HG03039 (cell line): Measurements from ENCODE around the gene PLXNA4.
"Not testable (repeated sequence)": the region's sequence is repeated elsewhere in the genome, so short reads cannot be mapped to it uniquely, and the experiment has no call there.

Experiments used
- ATAC-seq: cut with Tn5 transposase; IDR thresholded peaks from one replicate; pipeline ENCODE4 v1.9.1; 2021; ENCODE audit warnings: mild to moderate bottlenecking, moderate library complexity; ENCODE audit not compliant: unreplicated experiment

PLXNA4 gene, protein sequence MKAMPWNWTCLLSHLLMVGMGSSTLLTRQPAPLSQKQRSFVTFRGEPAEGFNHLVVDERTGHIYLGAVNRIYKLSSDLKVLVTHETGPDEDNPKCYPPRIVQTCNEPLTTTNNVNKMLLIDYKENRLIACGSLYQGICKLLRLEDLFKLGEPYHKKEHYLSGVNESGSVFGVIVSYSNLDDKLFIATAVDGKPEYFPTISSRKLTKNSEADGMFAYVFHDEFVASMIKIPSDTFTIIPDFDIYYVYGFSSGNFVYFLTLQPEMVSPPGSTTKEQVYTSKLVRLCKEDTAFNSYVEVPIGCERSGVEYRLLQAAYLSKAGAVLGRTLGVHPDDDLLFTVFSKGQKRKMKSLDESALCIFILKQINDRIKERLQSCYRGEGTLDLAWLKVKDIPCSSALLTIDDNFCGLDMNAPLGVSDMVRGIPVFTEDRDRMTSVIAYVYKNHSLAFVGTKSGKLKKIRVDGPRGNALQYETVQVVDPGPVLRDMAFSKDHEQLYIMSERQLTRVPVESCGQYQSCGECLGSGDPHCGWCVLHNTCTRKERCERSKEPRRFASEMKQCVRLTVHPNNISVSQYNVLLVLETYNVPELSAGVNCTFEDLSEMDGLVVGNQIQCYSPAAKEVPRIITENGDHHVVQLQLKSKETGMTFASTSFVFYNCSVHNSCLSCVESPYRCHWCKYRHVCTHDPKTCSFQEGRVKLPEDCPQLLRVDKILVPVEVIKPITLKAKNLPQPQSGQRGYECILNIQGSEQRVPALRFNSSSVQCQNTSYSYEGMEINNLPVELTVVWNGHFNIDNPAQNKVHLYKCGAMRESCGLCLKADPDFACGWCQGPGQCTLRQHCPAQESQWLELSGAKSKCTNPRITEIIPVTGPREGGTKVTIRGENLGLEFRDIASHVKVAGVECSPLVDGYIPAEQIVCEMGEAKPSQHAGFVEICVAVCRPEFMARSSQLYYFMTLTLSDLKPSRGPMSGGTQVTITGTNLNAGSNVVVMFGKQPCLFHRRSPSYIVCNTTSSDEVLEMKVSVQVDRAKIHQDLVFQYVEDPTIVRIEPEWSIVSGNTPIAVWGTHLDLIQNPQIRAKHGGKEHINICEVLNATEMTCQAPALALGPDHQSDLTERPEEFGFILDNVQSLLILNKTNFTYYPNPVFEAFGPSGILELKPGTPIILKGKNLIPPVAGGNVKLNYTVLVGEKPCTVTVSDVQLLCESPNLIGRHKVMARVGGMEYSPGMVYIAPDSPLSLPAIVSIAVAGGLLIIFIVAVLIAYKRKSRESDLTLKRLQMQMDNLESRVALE (N-terminal part only)

GRCh38 chr7:132575982-132576720 is at the start of gene PLXNA4:
Gene PLXNA4, minus strand, starts transcription at chr7:132576470. Its CDS starts 67,777 bp downstream, at chr7:132508693.
- ATAC-seq: no peak

DNA sequence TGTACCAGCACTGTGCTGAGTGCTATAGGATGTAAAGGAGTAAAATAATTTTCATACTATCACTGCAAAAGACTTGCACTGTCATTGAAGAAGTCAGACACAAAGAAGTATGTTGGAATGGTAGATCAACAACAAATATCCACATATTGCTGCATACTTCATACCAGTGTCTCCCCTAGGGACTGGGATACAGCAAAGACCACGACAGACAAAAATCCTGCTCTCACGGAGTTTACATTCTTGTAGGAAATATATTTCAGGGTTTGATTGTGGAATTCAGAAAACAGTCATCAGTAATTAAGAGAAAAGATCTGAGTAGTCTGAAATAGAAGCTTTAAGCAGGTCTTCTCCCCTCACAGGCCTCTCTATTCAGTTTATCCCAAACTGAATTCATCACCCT is 49.4 kb upstream of the PLXNA4 start:
- ATAC-seq: no peak

- ATAC-seq: no peak
These were observed 45.8 kb upstream of the PLXNA4 start for GRCh38 chr7:132622081-132622480.

GRCh38 chr7:132619967-132620366 is 43.7 kb upstream of the PLXNA4 start:
- no peak for ATAC-seq

DNA sequence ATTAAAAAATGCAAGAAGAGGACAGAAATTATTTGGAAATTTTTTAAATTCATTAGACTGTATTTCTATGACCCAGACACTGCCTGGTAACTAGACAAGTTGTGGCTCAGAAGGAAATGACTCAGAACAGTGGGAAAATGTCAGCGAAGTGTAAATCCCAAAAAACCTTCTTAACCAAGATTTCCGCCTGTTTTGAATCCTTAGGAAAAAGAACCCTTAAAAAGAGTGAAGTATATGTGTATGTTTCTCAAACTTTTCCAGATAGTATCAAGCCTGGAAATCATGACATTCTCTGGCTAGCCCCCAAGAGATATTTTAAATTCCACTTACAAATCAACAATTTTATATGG is 42.7 kb upstream of the PLXNA4 start:
- no peak for ATAC-seq

GRCh38 chr7:132618271-132618955 is 42.1 kb upstream of the PLXNA4 start:
- ATAC-seq: no peak

DNA sequence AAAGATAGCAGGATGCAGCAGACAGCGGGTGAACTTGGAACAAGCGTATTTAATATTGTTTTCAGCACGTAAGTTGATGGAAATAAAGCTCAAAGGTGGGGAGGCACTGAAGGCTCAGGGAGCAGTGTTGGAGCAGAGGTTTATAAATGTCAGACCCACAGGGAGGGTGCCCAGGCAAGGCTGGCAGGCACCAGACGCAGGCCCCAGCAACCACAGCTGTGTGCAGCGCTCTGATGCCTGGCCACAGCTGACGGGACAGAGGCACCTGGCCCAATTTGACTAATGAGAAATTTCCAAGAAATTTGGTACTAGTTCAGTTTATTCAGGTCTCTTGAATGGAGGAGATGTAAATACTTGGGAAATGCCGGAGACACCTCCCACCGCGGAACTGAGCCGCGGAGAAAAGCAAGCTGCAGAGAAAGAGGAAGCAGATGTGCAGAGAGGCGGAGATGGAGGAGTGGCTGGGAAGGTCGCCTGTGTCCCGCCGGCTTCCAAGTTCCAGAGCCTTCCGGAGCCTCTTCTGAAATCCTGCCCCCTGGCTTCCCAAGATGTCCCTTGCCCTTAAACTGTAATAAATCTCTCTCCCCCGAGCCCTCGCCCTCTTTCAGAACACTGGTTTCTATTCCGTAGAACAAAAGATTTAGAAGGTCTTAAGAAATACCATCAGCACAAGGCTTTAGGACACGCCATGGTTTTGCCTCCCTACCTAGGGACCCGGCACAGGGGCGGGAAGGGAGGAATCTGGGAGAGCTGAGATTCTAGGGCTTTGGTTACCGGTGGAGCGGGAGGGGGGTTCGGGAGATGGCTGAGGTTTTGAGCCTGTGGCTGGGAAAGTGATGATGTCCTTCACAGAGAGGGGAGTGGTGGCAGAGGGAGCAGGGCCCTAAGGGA is 38.4 kb upstream of the PLXNA4 start:
- no peak for ATAC-seq

- ATAC-seq: no peak
These were observed 37.5 kb upstream of the PLXNA4 start for GRCh38 chr7:132613737-132614136.

DNA sequence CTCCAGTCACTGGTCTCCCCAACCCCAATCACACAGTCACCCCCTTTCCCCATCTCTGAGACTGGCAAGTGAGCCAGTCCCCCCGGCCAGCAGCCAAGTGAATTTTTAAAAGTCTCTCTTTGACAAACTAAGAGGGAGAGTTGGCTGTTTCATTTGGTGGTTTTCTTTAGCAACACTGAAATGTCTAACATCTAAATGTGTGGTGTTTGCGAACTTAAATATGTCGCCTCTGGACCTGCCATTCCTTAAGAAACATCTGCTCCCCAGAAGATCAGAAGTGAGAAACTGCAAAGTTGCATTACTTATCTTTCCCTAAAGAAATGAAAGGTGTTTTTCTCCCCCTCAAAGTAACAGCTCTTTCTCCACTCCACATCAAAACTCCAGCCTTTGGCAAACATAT is 34.7 kb upstream of the PLXNA4 start:
- ATAC-seq: no peak

DNA sequence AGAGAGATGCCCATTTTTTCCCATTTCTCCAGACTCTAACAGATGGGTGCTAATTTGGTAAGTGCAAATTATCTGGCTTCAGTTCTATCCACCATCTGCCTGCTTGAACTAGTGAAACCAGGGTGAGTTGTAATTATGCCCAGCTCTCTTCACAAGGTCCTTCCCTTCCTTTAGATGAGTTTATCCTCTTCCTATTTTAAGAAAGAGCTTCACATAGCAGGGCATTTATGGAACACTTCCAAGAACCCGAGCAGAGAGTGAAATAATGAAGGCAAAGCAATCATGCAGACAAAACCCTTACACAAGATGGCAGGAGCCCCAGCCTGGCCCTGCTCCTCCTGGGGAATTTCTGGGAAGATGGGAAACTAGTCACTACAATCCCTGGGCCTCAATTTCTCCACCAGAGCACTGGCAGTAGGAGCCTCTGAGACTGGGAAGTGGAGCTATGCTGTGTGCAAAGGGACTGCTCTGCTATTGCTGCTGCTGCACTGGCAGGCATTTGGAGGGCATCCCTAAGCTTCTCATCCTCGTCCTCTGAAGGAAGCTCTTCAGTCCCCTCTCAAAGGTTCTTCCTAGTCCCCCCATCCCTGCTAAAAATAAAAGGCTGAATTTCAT is 33.7 kb upstream of the PLXNA4 start:
- no peak for ATAC-seq

DNA sequence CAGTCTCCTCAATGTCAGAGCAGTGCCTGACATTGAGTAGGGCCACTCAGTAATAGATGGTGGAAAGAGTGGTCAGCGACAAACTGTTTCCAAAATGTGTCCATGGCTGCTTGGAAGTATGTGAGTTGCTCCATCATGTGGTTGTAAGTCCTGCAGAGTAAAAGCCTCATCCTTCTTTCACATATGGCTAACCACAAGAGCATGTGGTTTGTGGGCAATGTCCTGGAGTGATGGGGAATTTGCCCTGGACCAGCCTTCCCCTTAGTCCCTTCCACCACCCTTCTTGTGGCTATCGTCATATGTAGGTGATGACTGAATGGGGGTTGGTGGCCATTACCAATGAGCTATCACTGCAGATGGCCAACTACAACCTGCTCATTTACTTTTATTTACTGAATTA is 33.0 kb upstream of the PLXNA4 start:
- no peak for ATAC-seq

DNA sequence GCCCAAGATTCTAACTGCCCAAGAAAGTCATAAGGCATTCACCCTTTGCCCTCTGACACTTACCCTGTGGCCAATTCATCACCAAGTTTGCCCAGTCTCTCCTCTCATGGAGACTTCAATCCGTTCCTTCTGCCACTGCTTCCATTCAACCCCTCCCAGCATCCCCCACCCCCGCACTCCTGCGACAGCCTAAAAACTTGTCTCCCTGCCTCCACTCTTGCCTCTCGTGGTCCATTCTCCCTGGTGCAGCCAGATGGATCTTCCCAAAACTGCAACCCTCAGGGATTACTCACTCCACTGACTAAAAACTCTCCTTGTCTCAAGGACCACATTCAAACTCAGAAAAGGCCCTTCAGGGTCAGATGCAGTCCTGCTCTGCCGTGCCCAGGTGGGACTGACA is 32.3 kb upstream of the PLXNA4 start:
- ATAC-seq: no peak

GRCh38 chr7:132607656-132608055 is 31.4 kb upstream of the PLXNA4 start:
- no peak for ATAC-seq

- ATAC-seq: no peak
These were observed 27.9 kb upstream of the PLXNA4 start for GRCh38 chr7:132604121-132604520.

- ATAC-seq: no peak
These were observed 27.1 kb upstream of the PLXNA4 start for GRCh38 chr7:132603220-132603833.

GRCh38 chr7:132601783-132602182 is 25.5 kb upstream of the PLXNA4 start:
- no peak for ATAC-seq

DNA sequence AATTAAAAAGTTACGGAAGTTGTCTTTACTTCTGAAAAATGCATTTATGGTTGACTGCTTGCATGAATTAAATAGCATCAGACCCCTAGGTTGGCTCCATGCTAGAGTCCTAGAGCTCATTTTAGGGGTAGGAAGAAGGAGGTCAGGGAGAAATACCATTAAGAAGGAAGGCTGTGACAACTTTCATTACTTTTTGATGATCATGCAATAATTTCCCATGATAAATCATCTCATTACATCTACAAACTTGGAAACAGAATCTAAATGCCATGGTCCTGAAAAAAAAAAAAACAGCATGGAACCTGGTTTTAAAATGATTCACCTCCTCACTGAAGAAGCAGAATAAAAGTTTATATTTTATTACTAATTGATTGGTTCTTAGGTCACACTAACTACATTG is 20.3 kb upstream of the PLXNA4 start:
- no peak for ATAC-seq

DNA sequence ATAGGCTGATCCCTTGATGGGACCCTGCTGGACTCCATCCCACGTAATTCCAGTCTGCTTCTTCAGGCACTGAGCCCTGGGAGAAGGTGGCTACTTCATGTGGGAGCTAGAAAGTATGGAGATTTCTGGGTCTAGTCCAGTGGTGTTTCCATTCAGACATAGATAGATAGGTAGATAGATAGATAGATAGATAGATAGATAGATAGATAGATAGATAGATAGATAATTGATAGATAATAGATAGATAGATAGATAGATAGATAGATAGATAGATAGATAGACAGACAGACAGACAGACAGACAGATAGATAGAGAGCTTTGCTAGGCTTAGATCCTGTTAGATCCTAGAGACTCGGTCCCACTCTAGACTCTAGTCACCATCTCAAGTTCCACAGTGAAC is 18.5 kb upstream of the PLXNA4 start:
- ATAC-seq: not testable (repeated sequence)
